Activated naive CD4-positive, alpha-beta T cell treated with anti-CD3 and anti-CD28 coated beads, Interleukin-2, amount 50 U/mL, for 24 hours (primary cell): ENCODE results near the gene NT5DC3.

Source experiments
- H3K27ac Mint-ChIP-seq: one replicate; pipeline ENCODE4 v1.8.0; 2021; ENCODE audit warnings: mild to moderate bottlenecking, mixed read lengths
- H3K27me3 Mint-ChIP-seq: one replicate; pipeline ENCODE4 v1.8.0; 2021; ENCODE audit warnings: mixed read lengths
- H3K36me3 Mint-ChIP-seq: one replicate; pipeline ENCODE4 v1.8.0; 2021; ENCODE audit warnings: mixed read lengths
- H3K4me1 Mint-ChIP-seq: one replicate; pipeline ENCODE4 v1.8.0; 2021; ENCODE audit warnings: mixed read lengths
- H3K4me3 Mint-ChIP-seq: one replicate; pipeline ENCODE4 v1.8.0; 2021; ENCODE audit warnings: mild to moderate bottlenecking, mixed read lengths
- H3K9me3 Mint-ChIP-seq: one replicate; pipeline ENCODE4 v1.8.0; 2021; ENCODE audit warnings: mixed read lengths

NT5DC3 gene

DNA sequence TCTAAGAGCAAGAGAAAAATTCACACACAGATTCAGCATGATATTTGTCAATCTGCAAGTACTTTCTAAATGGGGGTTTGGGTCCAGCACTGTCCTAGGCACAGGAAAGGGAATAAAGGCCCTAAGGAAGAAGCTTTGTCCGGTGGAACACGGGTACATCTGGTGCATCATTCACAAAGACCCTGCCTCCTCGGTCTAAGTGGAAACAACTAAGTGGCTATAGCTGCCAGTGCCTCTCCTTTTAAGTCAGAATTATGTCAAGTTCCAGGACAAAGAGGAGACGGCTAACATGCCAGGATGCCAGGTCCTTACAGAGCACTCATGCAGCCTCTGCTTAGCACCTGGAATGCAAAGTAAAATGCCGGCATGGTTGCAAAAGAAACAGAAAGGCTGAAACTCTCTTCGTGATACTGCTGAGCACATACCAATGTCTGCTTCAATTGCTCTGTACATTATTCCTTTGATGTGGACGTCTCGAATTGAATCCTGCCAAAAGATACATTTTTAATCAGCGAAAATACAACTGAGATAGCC is 47.5 kb downstream of the NT5DC3 start:
- H3K27me3 Mint-ChIP-seq, result no peaks in the 10 kb centered on the region
- no peak overlapping the region for H3K27ac Mint-ChIP-seq
- peaks cover 24% of the 10 kb centered on the region for H3K36me3 Mint-ChIP-seq
- no peak overlapping the region for H3K4me3 Mint-ChIP-seq
- H3K4me1 Mint-ChIP-seq, result no peaks in the 10 kb centered on the region
- H3K9me3 Mint-ChIP-seq, result no peaks in the 10 kb centered on the region

DNA sequence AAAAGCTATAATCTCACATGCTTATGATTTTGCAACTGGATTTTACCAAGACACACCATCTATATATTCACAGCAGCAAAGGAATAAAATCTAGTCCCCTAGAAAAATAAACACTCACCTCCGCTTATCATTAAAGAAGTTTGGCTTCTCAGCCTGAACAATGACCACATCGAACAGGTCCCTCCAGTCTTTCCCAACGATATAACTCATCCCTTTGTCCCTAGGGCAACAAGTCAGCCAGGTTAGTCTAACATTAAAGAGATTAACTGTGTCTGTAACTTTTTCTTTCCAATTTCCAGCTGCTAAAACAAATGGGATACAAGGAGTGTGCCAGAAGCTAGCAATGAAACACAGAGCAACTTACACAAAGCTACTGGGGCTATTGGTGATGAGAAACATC is 48.0 kb downstream of the NT5DC3 start:
- H3K27ac Mint-ChIP-seq, result no peak overlapping the region
- H3K4me1 Mint-ChIP-seq, result no peaks in the 10 kb centered on the region
- no peaks in the 10 kb centered on the region for H3K27me3 Mint-ChIP-seq
- H3K4me3 Mint-ChIP-seq, result no peak overlapping the region
- peaks cover 19% of the 10 kb centered on the region for H3K36me3 Mint-ChIP-seq
- H3K9me3 Mint-ChIP-seq, result no peaks in the 10 kb centered on the region

DNA sequence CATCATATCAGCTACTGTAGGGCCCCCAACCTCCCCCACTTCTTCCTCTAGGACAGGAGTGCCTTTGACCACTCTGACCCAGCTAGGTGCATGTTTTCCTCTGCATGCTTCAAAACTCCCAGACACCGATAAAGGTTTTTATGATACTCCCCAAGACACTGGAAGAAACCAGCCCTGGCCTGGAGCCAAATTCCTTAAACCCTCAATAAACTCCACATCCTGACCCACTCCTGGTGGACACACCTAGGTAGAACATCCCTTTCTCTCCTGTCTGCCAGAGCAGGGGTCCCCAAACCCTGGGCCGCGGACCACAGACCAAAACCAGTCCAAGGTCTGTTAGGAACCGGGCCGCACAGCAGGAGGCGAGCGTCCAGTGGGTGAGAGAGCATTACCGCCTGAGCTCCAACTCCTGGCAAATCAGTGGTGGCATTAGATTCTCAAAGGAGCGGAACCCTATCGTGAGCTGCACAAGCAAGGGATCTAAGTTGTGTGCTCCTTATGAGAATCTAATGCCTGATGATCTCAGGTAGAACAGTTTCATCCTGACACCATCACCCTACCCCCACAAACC is 49.6 kb downstream of the NT5DC3 start:
- peaks cover 10% of the 10 kb centered on the region for H3K36me3 Mint-ChIP-seq
- H3K4me3 Mint-ChIP-seq, result no peak overlapping the region
- no peak overlapping the region for H3K27ac Mint-ChIP-seq

DNA sequence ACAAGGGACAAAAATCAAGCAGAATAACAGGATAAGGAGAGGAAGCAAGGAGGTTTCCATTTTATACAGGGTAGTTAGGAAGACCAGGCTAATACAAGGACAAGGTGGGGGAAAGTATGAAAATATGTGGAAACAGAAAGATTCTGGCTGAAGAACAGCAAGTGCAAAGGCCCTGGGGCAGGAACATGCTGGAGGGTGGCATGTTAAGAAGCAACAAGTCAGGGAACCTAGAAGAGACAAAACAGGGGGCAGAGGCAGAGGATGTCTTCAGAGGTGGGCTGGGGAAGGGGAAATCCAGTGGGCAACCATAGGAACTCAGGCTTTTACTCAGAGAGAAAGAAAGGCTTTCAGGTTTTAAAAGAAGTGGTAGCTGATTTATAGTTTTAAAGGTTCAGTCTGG is 54.8 kb downstream of the NT5DC3 start:
- no peaks in the 10 kb centered on the region for H3K9me3 Mint-ChIP-seq
- H3K27ac Mint-ChIP-seq, result no peak overlapping the region
- H3K4me1 Mint-ChIP-seq, result no peaks in the 10 kb centered on the region
- H3K36me3 Mint-ChIP-seq, result peaks cover 11% of the 10 kb centered on the region
- H3K4me3 Mint-ChIP-seq, result no peak overlapping the region
- H3K27me3 Mint-ChIP-seq, result no peaks in the 10 kb centered on the region

More for the DNA sequence above, 49.6 kb downstream of the NT5DC3 start:
- no peaks in the 10 kb centered on the region for H3K27me3 Mint-ChIP-seq
- no peaks in the 10 kb centered on the region for H3K4me1 Mint-ChIP-seq
- H3K9me3 Mint-ChIP-seq, result no peaks in the 10 kb centered on the region

DNA sequence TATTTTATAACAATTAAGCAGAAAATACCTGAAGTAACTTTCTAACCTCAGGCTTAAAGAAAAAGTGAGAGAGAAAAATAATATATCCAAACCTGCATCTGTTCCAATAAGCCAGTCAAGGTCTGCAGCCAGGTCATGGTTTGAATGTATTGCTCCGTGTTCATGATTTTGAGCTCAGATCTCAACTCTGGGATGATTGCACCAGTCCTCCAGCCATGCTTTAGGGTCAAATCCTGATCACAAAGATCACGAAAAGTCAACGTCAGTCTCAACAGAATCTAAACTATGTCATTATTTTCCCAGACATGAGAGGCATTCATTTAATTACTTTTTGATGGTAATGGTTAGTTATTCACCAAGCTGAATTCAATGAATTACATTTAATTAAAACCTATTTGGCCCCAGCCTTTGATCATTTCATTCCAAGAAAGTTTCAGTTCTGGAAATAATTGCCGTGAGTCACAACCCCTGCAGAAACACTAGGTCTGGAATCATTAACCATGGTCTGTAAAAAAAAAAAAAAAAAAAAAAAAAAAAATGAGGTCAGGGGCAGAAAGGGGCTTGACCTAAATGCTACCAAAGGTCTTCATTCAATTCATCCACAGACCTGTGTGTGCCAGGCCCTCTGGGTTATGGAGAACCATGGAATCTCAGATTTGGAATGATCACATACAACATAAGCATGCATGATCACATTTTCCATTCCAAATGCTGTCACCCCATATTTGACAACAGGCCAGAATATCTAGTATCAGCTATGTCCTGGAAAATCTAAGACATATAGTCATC is 55.6 kb downstream of the NT5DC3 start:
- H3K27ac Mint-ChIP-seq, result no peak overlapping the region
- no peaks in the 10 kb centered on the region for H3K9me3 Mint-ChIP-seq
- H3K36me3 Mint-ChIP-seq, result peaks cover 11% of the 10 kb centered on the region
- no peaks in the 10 kb centered on the region for H3K4me1 Mint-ChIP-seq
- no peak overlapping the region for H3K4me3 Mint-ChIP-seq
- no peaks in the 10 kb centered on the region for H3K27me3 Mint-ChIP-seq

DNA sequence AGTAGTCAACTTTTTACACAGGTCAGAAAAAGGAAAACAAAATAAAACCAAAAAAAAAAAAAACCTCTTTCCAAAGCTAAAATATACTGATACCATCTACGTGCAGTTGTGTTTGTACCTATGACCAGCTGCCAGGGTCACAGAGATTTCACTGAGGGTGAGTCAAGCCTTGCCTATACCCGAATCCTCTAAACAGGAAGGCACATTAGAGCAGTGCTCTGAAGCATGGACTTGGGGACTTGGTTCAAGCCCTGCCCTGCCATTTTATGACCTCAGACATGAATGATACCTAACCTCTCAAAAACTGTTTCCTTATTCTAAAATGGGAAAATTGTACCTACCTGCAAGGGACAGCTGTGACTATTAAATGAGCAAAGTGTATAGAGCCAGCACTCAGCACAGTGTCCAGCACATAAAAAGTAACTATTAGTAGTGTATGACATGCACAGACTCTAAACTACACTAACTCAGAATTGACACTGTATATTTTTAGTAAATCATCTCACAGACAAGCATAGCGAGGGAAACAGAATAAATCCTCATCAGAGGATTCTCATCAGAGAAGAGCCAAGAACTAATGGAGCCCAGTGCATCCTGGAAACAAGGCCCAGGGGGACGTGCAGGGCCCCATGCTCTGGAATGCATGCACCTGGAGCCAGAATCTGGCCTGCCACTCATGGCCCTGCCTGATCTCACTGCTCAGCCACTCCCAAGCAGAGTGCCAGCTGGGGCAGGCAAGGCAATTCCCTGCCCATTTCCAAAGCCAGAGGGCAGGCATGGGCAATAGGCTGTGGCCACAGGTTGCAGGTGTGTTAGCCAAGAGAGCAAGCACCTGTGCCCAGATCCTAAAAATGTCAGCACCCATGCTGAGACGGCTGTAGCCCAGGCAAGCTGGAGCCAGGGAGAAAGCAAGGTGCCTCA is 57.0 kb downstream of the NT5DC3 start:
- Mint-ChIP-seq H3K36me3 (peaks cover 16% of the 10 kb centered on the region), H3K9me3 (no peaks in the 10 kb centered on the region), H3K27ac (no peak overlapping the region)

DNA sequence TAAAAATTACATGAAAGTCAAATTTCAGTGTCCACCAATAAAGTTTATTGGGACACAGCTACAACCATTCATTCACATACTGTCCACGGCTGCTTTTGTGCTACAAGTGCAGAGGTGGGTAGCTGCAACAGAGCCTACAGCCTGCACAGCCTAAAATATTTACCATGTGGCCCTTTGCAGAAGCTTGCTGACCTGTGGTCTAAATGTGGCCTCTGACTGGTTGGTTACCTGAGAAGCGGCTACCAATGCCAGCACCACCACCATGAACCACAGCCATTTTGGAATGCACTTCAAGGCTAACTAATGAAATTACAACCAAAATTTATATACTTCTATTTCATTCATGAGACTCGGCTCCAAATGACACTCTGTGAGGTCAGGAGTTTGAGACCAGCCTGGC is 58.6 kb downstream of the NT5DC3 start:
- Mint-ChIP-seq H3K4me3 (no peak overlapping the region), H3K9me3 (no peaks in the 10 kb centered on the region), H3K27ac (no peak overlapping the region), H3K36me3 (peaks cover 22% of the 10 kb centered on the region), H3K27me3 (no peaks in the 10 kb centered on the region), H3K4me1 (no peaks in the 10 kb centered on the region)

More for the DNA sequence above, 57.0 kb downstream of the NT5DC3 start:
- H3K4me3 Mint-ChIP-seq, result no peak overlapping the region
- H3K27me3 Mint-ChIP-seq, result no peaks in the 10 kb centered on the region
- no peaks in the 10 kb centered on the region for H3K4me1 Mint-ChIP-seq

DNA sequence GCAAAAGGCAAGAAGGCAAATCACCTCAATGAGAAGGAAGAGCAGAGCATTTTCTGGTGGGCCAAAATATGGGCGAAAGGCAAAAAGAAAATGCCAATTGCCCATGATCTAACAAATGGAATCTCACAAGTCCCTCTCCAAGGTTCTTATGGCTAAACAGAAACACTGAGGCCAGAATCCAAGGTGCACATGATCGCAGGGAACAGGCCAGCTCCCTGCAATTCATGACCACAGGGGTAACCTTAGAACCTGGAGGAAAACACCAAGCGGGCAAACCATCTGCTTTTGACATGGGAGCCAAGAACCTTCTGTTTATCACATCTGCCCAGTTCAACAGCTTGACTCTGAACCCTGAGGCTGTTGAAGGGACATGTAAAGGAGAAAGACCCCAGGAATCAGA is 60.0 kb downstream of the NT5DC3 start:
- Mint-ChIP-seq H3K4me1 (no peaks in the 10 kb centered on the region), H3K27ac (no peak overlapping the region), H3K36me3 (peaks cover 22% of the 10 kb centered on the region), H3K9me3 (no peaks in the 10 kb centered on the region), H3K27me3 (no peaks in the 10 kb centered on the region), H3K4me3 (no peak overlapping the region)

DNA sequence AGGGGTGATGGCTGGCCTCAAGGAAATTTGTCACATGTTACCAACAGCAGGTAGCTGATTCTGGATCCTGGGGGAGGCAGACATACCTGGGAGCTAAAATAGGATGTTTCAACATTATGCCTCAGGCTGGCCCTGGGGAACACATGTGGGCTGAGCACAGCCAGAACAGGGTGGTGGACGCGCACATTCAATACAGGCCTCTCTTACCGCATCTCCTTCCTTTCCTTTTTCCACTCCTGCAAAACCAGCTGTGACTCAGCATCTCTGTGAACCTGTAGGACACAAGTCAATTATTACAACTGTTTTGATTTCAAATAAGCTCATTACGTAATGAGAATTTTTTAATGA is 61.0 kb downstream of the NT5DC3 start:
- Mint-ChIP-seq H3K9me3 (no peaks in the 10 kb centered on the region), H3K4me1 (no peaks in the 10 kb centered on the region), H3K27me3 (no peaks in the 10 kb centered on the region), H3K4me3 (no peak overlapping the region), H3K27ac (no peak overlapping the region), H3K36me3 (peaks cover 23% of the 10 kb centered on the region)

DNA sequence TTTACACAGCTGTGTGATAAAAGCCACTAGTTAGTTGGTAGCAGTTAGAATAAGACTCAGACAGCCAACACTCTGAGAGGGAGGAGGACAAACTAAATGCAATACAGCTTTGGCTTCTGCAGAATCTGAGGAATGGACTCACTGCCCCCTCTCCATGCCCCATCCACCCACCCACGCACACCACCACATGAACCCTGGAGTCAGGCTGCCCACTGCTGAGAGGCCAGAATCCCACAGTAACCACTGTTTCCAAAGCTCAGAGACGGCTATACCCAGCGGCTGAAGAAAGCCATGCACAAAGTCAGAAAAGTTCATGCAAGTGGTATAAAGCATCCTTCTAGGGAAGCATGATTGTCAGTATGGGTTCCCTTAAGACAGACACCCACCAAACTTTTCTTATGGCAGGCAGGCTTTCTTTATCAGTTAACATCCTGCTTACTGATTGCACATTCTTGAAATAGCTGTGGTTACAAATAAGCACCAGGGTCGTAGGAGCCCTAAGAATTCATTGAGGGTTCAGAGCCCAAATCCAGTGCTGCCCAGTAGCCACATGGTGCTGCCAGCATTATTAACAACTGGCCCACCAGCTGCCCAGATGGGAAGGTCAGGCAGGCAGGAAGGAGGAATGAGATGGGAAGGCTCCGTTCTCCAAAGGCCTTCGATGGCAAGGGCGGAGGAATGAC is 61.5 kb downstream of the NT5DC3 start:
- Mint-ChIP-seq H3K36me3 (peaks cover 25% of the 10 kb centered on the region), H3K27ac (no peak overlapping the region), H3K4me1 (no peaks in the 10 kb centered on the region), H3K4me3 (no peak overlapping the region), H3K9me3 (no peaks in the 10 kb centered on the region), H3K27me3 (no peaks in the 10 kb centered on the region)

DNA sequence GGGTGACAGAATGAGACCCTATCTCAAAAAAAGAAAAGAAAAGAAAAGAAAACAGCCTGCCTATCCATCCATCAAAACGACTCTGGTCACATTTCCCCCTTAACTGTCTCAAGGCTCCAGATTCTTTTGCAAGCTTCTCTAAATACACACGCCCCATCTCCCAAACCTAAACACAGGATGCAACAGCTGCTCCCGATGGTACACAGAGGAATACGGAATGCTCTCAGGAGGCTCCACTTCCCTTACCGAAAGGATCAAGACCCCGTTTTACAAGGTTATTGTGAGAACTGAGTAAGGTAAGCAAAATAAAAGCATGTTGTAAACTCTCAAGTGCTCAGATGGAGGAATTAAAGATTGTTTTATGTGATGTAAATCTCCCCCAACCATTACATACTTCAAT is 62.3 kb downstream of the NT5DC3 start:
- Mint-ChIP-seq H3K4me1 (no peaks in the 10 kb centered on the region), H3K4me3 (no peak overlapping the region), H3K27me3 (no peaks in the 10 kb centered on the region), H3K9me3 (no peaks in the 10 kb centered on the region), H3K36me3 (peaks cover 22% of the 10 kb centered on the region), H3K27ac (no peak overlapping the region)

DNA sequence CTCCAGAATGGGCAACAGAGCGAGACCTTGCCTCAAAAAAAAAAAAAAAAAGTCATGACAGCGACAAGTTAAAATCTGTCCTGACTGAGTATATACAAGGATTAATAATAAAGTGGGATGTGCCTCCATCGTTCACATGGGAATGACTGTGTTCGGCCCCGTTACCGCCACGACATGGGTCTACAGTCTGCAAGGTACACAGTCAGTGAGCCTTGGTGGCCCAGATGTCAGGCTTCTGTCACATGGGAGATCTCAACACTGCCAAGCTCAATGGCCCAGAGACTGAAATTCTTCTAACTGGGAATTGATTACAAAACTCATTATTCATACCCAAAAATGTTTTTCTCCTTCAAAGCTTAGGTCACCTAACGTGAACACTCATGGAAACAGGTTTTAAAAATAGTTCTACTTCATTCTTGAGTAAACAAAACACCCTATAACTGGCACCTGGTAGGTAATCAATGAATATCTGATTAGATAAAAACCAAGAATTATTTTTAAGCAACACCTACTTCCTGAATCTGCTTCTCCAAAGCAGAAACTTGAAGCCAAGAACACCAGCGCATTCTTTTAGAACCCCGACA is 66.0 kb downstream of the NT5DC3 start:
- Mint-ChIP-seq H3K27ac (no peak overlapping the region), H3K9me3 (no peaks in the 10 kb centered on the region), H3K36me3 (peaks cover 16% of the 10 kb centered on the region), H3K27me3 (no peaks in the 10 kb centered on the region), H3K4me3 (no peak overlapping the region), H3K4me1 (no peaks in the 10 kb centered on the region)

DNA sequence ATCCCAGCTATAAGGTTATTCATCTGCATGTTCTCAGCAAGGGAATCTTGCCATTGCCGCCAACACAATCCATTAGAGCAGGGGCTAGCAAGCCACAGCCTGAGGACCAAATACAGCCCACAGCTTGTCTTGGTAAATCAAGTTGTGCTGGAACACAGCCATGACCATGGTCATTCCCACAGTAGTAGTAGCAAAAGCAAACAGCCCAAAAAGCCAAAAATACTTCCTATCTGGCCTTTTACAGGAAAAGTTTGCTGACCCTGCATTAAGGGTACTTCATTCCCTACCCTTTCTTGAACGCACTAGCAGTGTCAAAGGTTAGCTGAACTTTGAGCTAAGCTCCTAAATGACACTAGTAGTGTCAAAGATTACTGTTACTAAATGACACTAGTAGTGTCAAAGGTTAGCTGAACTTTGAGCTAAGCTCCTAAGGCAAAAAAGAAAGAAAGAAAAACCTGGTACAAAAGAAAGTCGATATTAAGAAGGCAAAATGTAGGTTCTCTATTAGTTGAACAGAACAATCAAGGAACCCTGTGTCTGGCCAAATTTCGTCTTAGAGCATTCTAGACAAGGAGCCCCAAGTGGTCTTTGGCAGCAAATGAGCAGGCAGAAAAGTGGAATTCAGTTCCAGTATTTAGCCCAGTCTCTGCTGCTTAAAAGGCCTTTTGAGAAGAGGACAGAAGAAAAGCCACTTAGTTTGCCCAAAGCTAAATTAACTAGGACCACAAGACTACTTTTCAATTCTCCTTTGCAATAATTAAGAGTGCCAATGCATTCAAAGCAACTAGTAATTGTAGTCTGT is 67.7 kb downstream of the NT5DC3 start:
- peaks cover 10% of the 10 kb centered on the region for H3K36me3 Mint-ChIP-seq
- no peaks in the 10 kb centered on the region for H3K27me3 Mint-ChIP-seq
- no peak overlapping the region for H3K4me3 Mint-ChIP-seq
- H3K4me1 Mint-ChIP-seq, result no peaks in the 10 kb centered on the region
- H3K27ac Mint-ChIP-seq, result no peak overlapping the region
- no peaks in the 10 kb centered on the region for H3K9me3 Mint-ChIP-seq

DNA sequence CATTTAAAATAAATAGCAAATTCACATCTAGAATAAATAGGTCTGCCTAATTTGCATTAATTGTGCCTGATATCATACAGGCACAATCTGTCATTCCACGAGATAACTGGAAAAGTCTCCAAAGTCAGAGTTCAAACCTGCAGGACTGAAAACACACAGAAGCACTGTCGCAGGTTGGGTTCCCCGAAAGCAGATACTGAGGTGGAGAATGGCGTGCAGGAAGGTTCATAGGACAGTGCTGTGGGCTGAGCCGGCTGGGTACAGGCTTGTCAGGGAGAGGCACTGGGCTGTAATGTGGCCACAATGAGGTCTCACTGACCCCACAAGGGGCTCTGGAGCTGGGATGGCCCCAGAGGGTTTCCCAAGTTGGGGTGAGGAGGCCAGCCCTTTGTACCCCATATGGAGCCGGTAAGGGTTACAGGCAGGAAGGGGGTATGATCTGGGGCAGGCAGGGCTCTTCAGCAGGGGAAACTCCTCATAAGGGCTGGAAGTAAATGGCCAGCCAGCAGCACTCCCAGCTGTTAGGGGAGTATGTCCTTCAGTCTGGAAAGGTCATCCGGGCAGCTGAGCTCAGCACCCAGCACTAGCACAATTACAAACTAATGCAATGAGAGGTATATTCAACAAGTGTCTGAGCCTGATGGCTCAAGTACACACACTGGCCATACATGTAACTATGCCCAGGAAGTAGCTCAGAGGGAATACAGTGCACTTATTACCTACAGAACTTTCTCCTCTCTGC is 68.5 kb downstream of the NT5DC3 start:
- Mint-ChIP-seq H3K27ac (no peak overlapping the region), H3K4me1 (no peaks in the 10 kb centered on the region), H3K4me3 (no peak overlapping the region), H3K9me3 (no peaks in the 10 kb centered on the region), H3K36me3 (peaks cover 7% of the 10 kb centered on the region), H3K27me3 (no peaks in the 10 kb centered on the region)
